Measurements from ENCODE around the gene PRPH.

DNA sequence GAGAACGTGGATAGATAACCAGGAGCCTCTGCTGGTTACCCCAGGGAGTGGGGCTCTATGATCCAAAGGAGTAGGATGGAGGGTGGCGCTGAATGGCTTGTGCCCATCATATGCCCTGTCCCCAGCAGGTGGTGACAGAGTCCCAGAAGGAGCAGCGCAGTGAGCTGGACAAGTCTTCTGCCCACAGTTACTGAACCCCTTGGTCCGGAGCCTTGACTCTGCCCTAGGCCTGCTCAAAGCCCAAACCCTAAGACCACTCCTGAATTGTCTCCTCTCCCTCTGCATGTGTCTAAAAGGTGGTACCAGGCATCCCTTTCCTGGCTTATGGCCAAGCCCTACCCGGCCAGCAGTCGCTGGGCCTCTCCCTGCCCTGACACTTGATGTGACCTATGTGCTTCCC lies 3.2 kb downstream of the PRPH start:
- TF ChIP-seq, protein P1, sequence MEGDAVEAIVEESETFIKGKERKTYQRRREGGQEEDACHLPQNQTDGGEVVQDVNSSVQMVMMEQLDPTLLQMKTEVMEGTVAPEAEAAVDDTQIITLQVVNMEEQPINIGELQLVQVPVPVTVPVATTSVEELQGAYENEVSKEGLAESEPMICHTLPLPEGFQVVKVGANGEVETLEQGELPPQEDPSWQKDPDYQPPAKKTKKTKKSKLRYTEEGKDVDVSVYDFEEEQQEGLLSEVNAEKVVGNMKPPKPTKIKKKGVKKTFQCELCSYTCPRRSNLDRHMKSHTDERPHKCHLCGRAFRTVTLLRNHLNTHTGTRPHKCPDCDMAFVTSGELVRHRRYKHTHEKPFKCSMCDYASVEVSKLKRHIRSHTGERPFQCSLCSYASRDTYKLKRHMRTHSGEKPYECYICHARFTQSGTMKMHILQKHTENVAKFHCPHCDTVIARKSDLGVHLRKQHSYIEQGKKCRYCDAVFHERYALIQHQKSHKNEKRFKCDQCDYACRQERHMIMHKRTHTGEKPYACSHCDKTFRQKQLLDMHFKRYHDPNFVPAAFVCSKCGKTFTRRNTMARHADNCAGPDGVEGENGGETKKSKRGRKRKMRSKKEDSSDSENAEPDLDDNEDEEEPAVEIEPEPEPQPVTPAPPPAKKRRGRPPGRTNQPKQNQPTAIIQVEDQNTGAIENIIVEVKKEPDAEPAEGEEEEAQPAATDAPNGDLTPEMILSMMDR (IDR thresholded peaks at IDR 0.05), result peak in 3 of 12 donors; percentile 5 to 13 (median 10)
- TF ChIP-seq POLR2A (IDR thresholded peaks at IDR 0.05), result no peak

Measured in heart left ventricle (tissue), 13 donors.